Measurements from ENCODE around the gene ZFP64. TPM values are rescaled to one million over a fixed set of nuclear protein-coding genes. Genes with fewer than 3 reads are reported as not detected.

The ZFP64 gene
- total RNA-seq, 1 donor from 2014 or later: 25.5 TPM

- Mint-ChIP-seq H3K27ac (ENCODE audit: unreplicated experiment) (no peak overlapping the region), H3K4me3 (no peak overlapping the region), H3K27me3 (ENCODE audit: low read depth) (peaks cover 7% of the 10 kb centered on the region), H3K9me3 (peaks cover 17% of the 10 kb centered on the region), H3K4me1 (no peaks in the 10 kb centered on the region), H3K36me3 (ENCODE audit: low read depth) (peaks cover 13% of the 10 kb centered on the region)
- DNase-seq (ENCODE audit: low read depth, low spot score): no peak
- TF ChIP-seq, protein P1, sequence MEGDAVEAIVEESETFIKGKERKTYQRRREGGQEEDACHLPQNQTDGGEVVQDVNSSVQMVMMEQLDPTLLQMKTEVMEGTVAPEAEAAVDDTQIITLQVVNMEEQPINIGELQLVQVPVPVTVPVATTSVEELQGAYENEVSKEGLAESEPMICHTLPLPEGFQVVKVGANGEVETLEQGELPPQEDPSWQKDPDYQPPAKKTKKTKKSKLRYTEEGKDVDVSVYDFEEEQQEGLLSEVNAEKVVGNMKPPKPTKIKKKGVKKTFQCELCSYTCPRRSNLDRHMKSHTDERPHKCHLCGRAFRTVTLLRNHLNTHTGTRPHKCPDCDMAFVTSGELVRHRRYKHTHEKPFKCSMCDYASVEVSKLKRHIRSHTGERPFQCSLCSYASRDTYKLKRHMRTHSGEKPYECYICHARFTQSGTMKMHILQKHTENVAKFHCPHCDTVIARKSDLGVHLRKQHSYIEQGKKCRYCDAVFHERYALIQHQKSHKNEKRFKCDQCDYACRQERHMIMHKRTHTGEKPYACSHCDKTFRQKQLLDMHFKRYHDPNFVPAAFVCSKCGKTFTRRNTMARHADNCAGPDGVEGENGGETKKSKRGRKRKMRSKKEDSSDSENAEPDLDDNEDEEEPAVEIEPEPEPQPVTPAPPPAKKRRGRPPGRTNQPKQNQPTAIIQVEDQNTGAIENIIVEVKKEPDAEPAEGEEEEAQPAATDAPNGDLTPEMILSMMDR (conservative IDR thresholded peaks at IDR 0.05): no peak
Measured at GRCh38 chr20:52219441-52219840, 27.9 kb upstream of the ZFP64 start.

- Mint-ChIP-seq H3K4me3 (no peak overlapping the region), H3K9me3 (peaks cover 23% of the 10 kb centered on the region), H3K36me3 (ENCODE audit: low read depth) (peaks cover 13% of the 10 kb centered on the region), H3K27me3 (ENCODE audit: low read depth) (peaks cover 7% of the 10 kb centered on the region), H3K27ac (ENCODE audit: unreplicated experiment) (no peak overlapping the region), H3K4me1 (no peaks in the 10 kb centered on the region)
- no peak for DNase-seq (ENCODE audit: low read depth, low spot score)
- TF ChIP-seq, protein P1 (conservative IDR thresholded peaks at IDR 0.05): no peak
Measured at GRCh38 chr20:52217689-52218395, 26.3 kb upstream of the ZFP64 start.

DNA sequence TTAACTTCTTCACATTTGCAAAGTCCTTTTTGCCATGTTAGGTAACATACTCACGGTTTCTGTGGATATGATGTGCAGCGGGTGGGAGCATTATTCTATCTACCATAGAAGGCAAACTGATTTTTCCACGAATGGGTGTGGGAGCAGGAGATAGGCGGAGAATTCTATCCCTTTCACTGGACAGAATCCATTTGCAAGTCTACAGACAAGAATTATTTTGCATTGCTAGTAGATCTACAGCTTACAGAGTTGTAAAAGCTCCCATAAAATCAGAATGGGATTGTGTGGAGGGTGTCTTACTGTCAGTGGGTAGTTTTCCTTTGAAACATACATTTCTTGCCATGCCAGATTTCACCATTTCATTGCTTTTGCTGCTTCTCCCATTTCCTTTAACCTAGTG, 22.4 kb upstream of the ZFP64 start:
- H3K27ac Mint-ChIP-seq (ENCODE audit: unreplicated experiment): no peak overlapping the region
- TF ChIP-seq, protein P1 (conservative IDR thresholded peaks at IDR 0.05): no peak

GRCh38 chr20:52212943-52213342, 21.4 kb upstream of the ZFP64 start:
- Mint-ChIP-seq H3K27ac (ENCODE audit: unreplicated experiment) (no peak overlapping the region), H3K36me3 (ENCODE audit: low read depth) (peaks cover 6% of the 10 kb centered on the region), H3K9me3 (peaks cover 14% of the 10 kb centered on the region), H3K27me3 (ENCODE audit: low read depth) (peaks cover 9% of the 10 kb centered on the region), H3K4me3 (no peak overlapping the region), H3K4me1 (peaks cover 6% of the 10 kb centered on the region)
- no peak for DNase-seq (ENCODE audit: low read depth, low spot score)
- TF ChIP-seq, protein P1 (conservative IDR thresholded peaks at IDR 0.05): no peak

More for the DNA sequence above, 22.4 kb upstream of the ZFP64 start:
- H3K36me3 Mint-ChIP-seq (ENCODE audit: low read depth): peaks cover 8% of the 10 kb centered on the region
- H3K9me3 Mint-ChIP-seq: peaks cover 16% of the 10 kb centered on the region
- no peak overlapping the region for H3K4me3 Mint-ChIP-seq
- no peak for DNase-seq (ENCODE audit: low read depth, low spot score)
- peaks cover 1% of the 10 kb centered on the region for H3K4me1 Mint-ChIP-seq
- peaks cover 9% of the 10 kb centered on the region for H3K27me3 Mint-ChIP-seq (ENCODE audit: low read depth)

DNA sequence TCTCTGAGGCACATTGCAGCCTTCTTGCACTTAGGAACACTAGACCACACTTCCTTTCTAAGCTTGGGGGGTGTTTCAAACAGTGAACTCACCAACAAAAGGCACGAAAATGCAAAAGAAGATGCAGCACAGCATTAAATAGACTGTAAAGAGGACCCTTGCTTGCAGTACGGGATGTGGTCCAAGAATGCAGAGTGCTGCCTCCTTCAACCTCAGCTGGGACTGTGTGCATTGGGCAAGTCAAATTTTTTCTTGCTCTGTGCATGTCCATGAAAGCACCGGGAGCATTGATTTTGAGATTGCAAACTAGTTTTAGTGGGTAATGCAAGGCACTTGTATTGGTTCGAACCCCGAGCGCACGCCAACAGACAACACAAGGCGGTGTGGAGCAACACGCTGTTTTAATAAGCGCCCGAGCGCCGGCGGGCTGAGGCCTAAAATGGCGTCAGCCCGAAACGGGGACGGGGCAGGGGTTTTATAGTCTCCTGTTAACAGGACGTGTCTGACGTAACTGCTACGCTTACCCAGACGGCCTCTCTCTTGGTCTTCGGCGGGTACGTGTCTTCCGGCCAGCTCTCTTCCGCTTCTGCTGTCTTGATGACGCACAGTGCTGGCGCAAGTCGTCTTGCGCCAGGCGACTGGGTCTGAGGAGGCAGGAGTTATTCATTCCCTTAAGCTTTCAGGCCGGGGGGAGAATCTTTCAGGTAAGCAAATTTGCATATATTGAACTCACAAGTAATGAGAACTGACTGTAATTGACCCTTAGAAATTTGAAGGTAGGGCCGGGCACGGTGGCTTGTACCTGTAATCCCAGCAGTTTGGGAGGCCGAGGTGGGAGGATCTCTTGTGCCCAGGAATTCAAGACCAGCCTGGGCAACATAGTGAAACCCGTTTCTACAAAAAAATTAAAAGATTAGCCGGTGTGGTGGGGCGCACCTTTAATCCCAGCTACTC, 18.7 kb upstream of the ZFP64 start:
- TF ChIP-seq, protein P1 (conservative IDR thresholded peaks at IDR 0.05): no peak
- H3K27me3 Mint-ChIP-seq (ENCODE audit: low read depth): peaks cover 9% of the 10 kb centered on the region
- no peak overlapping the region for H3K4me3 Mint-ChIP-seq
- no peak overlapping the region for H3K27ac Mint-ChIP-seq (ENCODE audit: unreplicated experiment)
- no peaks in the 10 kb centered on the region for H3K36me3 Mint-ChIP-seq (ENCODE audit: low read depth)
- peaks cover 6% of the 10 kb centered on the region for H3K4me1 Mint-ChIP-seq
- H3K9me3 Mint-ChIP-seq: peaks cover 6% of the 10 kb centered on the region
- no peak for DNase-seq (ENCODE audit: low read depth, low spot score)

All from neural crest cell (in vitro differentiated cells).